Liver (tissue), 9 donors: ENCODE data around the gene TCEAL3. TPM values are rescaled to one million over a fixed set of nuclear protein-coding genes. Genes with fewer than 3 reads are reported as not detected.

Experiments used
- DNase-seq: peaks from one replicate; pipeline ENCODE4 v3.0.0-alpha.2; 2017; ENCODE audit warnings: low spot score
- H3K27ac ChIP-seq, 2 donors: one replicate each; pipeline ENCODE4 v1.7.0; 2013; ENCODE audit warnings: inconsistent platforms in 2 of 2, low read length in 2 of 2, control low read depth in 1 of 2, low read depth in 1 of 2, mild to moderate bottlenecking in 1 of 2
- H3K27me3 ChIP-seq, 4 donors: one replicate each; pipeline versions ENCODE4 v1.6.1 to v1.7.0; 2013; ENCODE audit warnings: low read length in 3 of 4, inconsistent platforms in 1 of 4, mild to moderate bottlenecking in 1 of 4, moderate library complexity in 1 of 4; ENCODE audit not compliant: control insufficient read depth in 4 of 4, insufficient read depth in 4 of 4
- H3K36me3 ChIP-seq, 4 donors: one replicate each; pipeline versions ENCODE4 v1.6.1 to v1.7.0; 2013; ENCODE audit warnings: low read length in 3 of 4, mild to moderate bottlenecking in 3 of 4, low read depth in 1 of 4, moderate library complexity in 1 of 4; ENCODE audit not compliant: control insufficient read depth in 4 of 4, insufficient read depth in 3 of 4
- H3K4me1 ChIP-seq, 4 donors: one replicate each; pipeline versions ENCODE4 v1.6.1 to v1.7.0; 2013; ENCODE audit warnings: low read length in 3 of 4, mild to moderate bottlenecking in 3 of 4, moderate library complexity in 1 of 4; ENCODE audit not compliant: control insufficient read depth in 4 of 4, insufficient read depth in 4 of 4
- H3K4me3 ChIP-seq, 3 donors: one replicate each; pipeline versions ENCODE4 v1.6.1 to v1.7.0; 2013; ENCODE audit warnings: low read length in 3 of 3, control low read depth in 1 of 3, low read depth in 1 of 3, mild to moderate bottlenecking in 1 of 3
- H3K9ac ChIP-seq, 2 donors: one replicate each; pipeline ENCODE4 v1.7.0; 2013; ENCODE audit warnings: low read length in 2 of 2, mild to moderate bottlenecking in 2 of 2, moderate library complexity in 2 of 2, control low read depth in 1 of 2, low read depth in 1 of 2
- H3K9me3 ChIP-seq, 4 donors: one replicate each; pipeline versions ENCODE4 v1.6.1 to v1.7.0; 2013; ENCODE audit warnings: low read length in 3 of 4; ENCODE audit not compliant: control insufficient read depth in 4 of 4
- ATF3 ChIP-seq: IDR thresholded peaks from 2 replicates; pipeline ENCODE4 v1.6.1; 2016; ENCODE audit warnings: antibody characterized with exemption
- CTCF ChIP-seq: fragments of 150-350 bp; IDR thresholded peaks from 2 replicates; pipeline ENCODE4 v1.5.1; 2017; ENCODE audit warnings: improper control_type of control experiment, low read depth, low read length; ENCODE audit not compliant: missing input control
- EGR1 ChIP-seq, 2 donors: IDR thresholded peaks; 2 replicates each; pipeline ENCODE4 v1.6.1; 2016 to 2018; ENCODE audit warnings: antibody characterized with exemption in 2 of 2, low read depth in 2 of 2
- FOXA1 ChIP-seq: IDR thresholded peaks from 2 replicates; pipeline ENCODE4 v1.6.1; 2016; ENCODE audit warnings: antibody characterized with exemption
- FOXA2 ChIP-seq: IDR thresholded peaks from 2 replicates; pipeline ENCODE4 v1.6.1; 2016; ENCODE audit warnings: antibody characterized with exemption
- GABPA ChIP-seq, 2 donors: IDR thresholded peaks in 1 of 2; conservative IDR thresholded peaks in 1 of 2; 2 replicates each; pipeline ENCODE4 v1.6.1; 2016; ENCODE audit warnings: antibody characterized with exemption in 2 of 2, mild to moderate bottlenecking in 1 of 2, moderate library complexity in 1 of 2
- HNF4A ChIP-seq, 2 donors: conservative IDR thresholded peaks; 2 replicates each; pipeline ENCODE4 v1.6.1; 2016; ENCODE audit warnings: antibody characterized with exemption in 2 of 2, mild to moderate bottlenecking in 2 of 2
- HNF4G ChIP-seq: IDR thresholded peaks from 2 replicates; pipeline ENCODE4 v1.6.1; 2016; ENCODE audit warnings: antibody characterized with exemption
- JUND ChIP-seq, 2 donors: IDR thresholded peaks; 2 replicates each; pipeline ENCODE4 v1.6.1; 2016; ENCODE audit warnings: antibody characterized with exemption in 2 of 2
- MAX ChIP-seq: IDR thresholded peaks from 2 replicates; pipeline ENCODE4 v1.6.1; 2016; ENCODE audit warnings: antibody characterized with exemption
- NR2F2 ChIP-seq: IDR thresholded peaks from 2 replicates; pipeline ENCODE4 v1.6.1; 2016; ENCODE audit warnings: antibody characterized with exemption
- RAD21 ChIP-seq, 2 donors: IDR thresholded peaks; 2 replicates each; pipeline ENCODE4 v1.6.1; 2016; ENCODE audit warnings: antibody characterized with exemption in 2 of 2, mild to moderate bottlenecking in 2 of 2
- REST ChIP-seq: IDR thresholded peaks from 2 replicates; pipeline ENCODE4 v1.6.1; 2016; ENCODE audit warnings: antibody characterized with exemption, mild to moderate bottlenecking
- RXRA ChIP-seq, 2 donors: IDR thresholded peaks; 2 replicates each; pipeline ENCODE4 v1.6.1; 2017 to 2018; ENCODE audit warnings: antibody characterized with exemption in 2 of 2, mild to moderate bottlenecking in 1 of 2
- SP1 ChIP-seq: IDR thresholded peaks from 2 replicates; pipeline ENCODE4 v1.6.1; 2018; ENCODE audit warnings: antibody characterized with exemption, mild to moderate bottlenecking
- TAF1 ChIP-seq: conservative IDR thresholded peaks from 2 replicates; pipeline ENCODE4 v1.6.1; 2016; ENCODE audit warnings: antibody characterized with exemption, mild to moderate bottlenecking
- YY1 ChIP-seq: IDR thresholded peaks from 2 replicates; pipeline ENCODE4 v1.6.1; 2016; ENCODE audit warnings: antibody characterized with exemption, mild to moderate bottlenecking
- WGBS: extraction: QIAGEN DNeasy Blood & Tissue Kit; methylation state at CpG from one replicate; pipeline ENCODE4 v1.1.7; 2013; 5-methylcytosine and 5-hydroxymethylcytosine counted together
- polyA plus RNA-seq, 2 donors: library from polyadenylated mRNA; stranded (reverse) in 1 of 2; unstranded in 1 of 2; fragments of 200-250 nt in 1 of 2; fragments of >200 nt in 1 of 2; fragmentation: Nextera tagmentation in 1 of 2; extraction: Ambion mirVana in 1 of 2; gene quantifications; one replicate each; pipeline versions ENCODE4 v1.2.1 to v1.2.3, GENCODE V29; 2013 to 2015
- total RNA-seq, 2 donors: library from RNA; depleted of rRNA; stranded (reverse); fragments of >200 nt; gene quantifications; one replicate each; pipeline ENCODE4 v1.2.3, GENCODE V29; 2014
- TF ChIP-seq, protein P1 (sequence below): IDR thresholded peaks from 2 replicates; pipeline ENCODE4 v1.6.1; 2016; ENCODE audit warnings: antibody characterized with exemption
- donor health status: healthy.
- donor health status: healthy.
- donor health status: healthy.
- donor health status: healthy.
- donor health status: healthy.

TCEAL3 gene
- total and polyA plus RNA-seq, 4 donors, result 1.4 to 4.4 (median 2.4) TPM

DNA sequence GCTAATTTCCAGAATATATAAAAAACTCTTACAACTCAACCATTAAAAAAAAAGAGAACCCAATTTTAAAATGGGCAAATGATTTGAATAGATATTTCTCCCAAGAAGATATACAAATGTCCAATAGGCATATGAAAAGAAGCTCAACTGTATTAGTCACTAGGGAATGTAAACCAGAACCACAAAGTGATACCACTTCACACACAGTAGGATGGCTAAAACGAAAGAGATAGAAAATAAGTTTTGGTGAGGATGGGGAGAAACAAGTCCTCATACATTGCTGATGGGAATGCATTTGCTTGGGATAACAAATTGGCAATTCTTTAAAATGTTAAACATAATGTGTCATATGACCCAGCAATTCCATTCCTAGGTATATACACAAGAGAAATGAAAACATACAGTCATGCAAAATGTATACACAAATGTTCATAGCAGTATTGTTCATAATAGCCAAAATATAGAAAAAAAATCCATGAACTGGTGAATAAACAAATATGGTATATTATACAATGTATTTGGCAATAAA is 5.7 kb downstream of the TCEAL3 start:
- no peak for DNase-seq
- H3K27ac ChIP-seq, result no peak overlapping the region
- H3K4me3 ChIP-seq, result no peak overlapping the region
- WGBS, result 88% methylated on average over 1 of the region's 1 CpG
- H3K36me3 ChIP-seq, result no peaks in the 10 kb centered on the region
- no peak overlapping the region for H3K9ac ChIP-seq
- no peaks in the 10 kb centered on the region for H3K9me3 ChIP-seq
- no peak for TF ChIP-seq FOXA1
- TF ChIP-seq RXRA (IDR thresholded peaks at IDR 0.05), result no peak
- no peak for TF ChIP-seq HNF4A (conservative IDR thresholded peaks at IDR 0.05)
- no peak for TF ChIP-seq SP1
- no peak for TF ChIP-seq REST
- TF ChIP-seq HNF4G, result no peak
- no peak for TF ChIP-seq ATF3
- TF ChIP-seq NR2F2, result no peak
- TF ChIP-seq FOXA2, result no peak
- TF ChIP-seq CTCF, result no peak
- no peak for TF ChIP-seq YY1
- no peak for TF ChIP-seq JUND (IDR thresholded peaks at IDR 0.05)
- TF ChIP-seq TAF1, result no peak
- no peak for TF ChIP-seq GABPA (IDR thresholded peaks at IDR 0.05 in 1 of 2, conservative IDR thresholded peaks at IDR 0.05 in 1 of 2)
- no peak for TF ChIP-seq EGR1 (IDR thresholded peaks at IDR 0.05; ENCODE audit: low read depth in 2 of 2)
- TF ChIP-seq, protein P1, sequence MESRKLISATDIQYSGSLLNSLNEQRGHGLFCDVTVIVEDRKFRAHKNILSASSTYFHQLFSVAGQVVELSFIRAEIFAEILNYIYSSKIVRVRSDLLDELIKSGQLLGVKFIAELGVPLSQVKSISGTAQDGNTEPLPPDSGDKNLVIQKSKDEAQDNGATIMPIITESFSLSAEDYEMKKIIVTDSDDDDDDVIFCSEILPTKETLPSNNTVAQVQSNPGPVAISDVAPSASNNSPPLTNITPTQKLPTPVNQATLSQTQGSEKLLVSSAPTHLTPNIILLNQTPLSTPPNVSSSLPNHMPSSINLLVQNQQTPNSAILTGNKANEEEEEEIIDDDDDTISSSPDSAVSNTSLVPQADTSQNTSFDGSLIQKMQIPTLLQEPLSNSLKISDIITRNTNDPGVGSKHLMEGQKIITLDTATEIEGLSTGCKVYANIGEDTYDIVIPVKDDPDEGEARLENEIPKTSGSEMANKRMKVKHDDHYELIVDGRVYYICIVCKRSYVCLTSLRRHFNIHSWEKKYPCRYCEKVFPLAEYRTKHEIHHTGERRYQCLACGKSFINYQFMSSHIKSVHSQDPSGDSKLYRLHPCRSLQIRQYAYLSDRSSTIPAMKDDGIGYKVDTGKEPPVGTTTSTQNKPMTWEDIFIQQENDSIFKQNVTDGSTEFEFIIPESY, result no peak
- TF ChIP-seq RAD21 (IDR thresholded peaks at IDR 0.05), result no peak
- no peak for TF ChIP-seq MAX
- peaks cover 0 to 5% (median 0%) of the 10 kb centered on the region in 4 donors for H3K27me3 ChIP-seq
- no peaks in the 10 kb centered on the region for H3K4me1 ChIP-seq
